Neural progenitor cell (in vitro differentiated cells): ENCODE results near the gene COPS9. TPM values are rescaled to one million over a fixed set of nuclear protein-coding genes. Genes with fewer than 3 reads are reported as not detected.

Experiments
- DNase-seq: peaks from one replicate; pipeline ENCODE4 v3.0.0-alpha.2; 2016; ENCODE audit warnings: low spot score
- H2AFZ ChIP-seq: fragments of 200-600 bp; sonication (generic); replicated peaks from 2 replicates; pipeline ENCODE4 v1.6.1; 2016; ENCODE audit warnings: antibody characterized with exemption
- H3F3A ChIP-seq: fragments of 200-600 bp; sonication (generic); 2 replicates; pipeline ENCODE4 v1.6.1; 2016; ENCODE audit warnings: antibody characterized with exemption, low read depth
- H3K27ac ChIP-seq: fragments of 200-600 bp; sonication (generic); 2 replicates; pipeline ENCODE4 v1.5.1; 2016; ENCODE audit warnings: mild to moderate bottlenecking
- H3K27me3 ChIP-seq: fragments of 200-600 bp; sonication (generic); 2 replicates; pipeline ENCODE4 v1.6.1; 2016; ENCODE audit warnings: mild to moderate bottlenecking, moderate library complexity
- H3K36me3 ChIP-seq: fragments of 200-600 bp; sonication (generic); 2 replicates; pipeline ENCODE4 v1.5.1; 2016
- H3K4me1 ChIP-seq: fragments of 200-600 bp; sonication (generic); 2 replicates; pipeline ENCODE4 v1.6.1; 2016; ENCODE audit warnings: mixed run types
- H3K4me2 ChIP-seq: fragments of 200-600 bp; sonication (generic); 2 replicates; pipeline ENCODE4 v1.6.1; 2016
- H3K4me3 ChIP-seq: fragments of 200-600 bp; sonication (generic); 2 replicates; pipeline ENCODE4 v1.5.1; 2016
- H3K79me2 ChIP-seq: fragments of 200-600 bp; sonication (generic); 2 replicates; pipeline ENCODE4 v1.6.1; 2016; ENCODE audit warnings: low read depth
- H3K9ac ChIP-seq: fragments of 200-600 bp; sonication (generic); 2 replicates; pipeline ENCODE4 v1.6.1; 2016
- H3K9me3 ChIP-seq: fragments of 200-600 bp; sonication (generic); 2 replicates; pipeline ENCODE4 v1.5.1; 2016; ENCODE audit warnings: low read depth
- H4K20me1 ChIP-seq: fragments of 200-600 bp; sonication (generic); 2 replicates; pipeline ENCODE4 v1.6.1; 2016; ENCODE audit warnings: low read depth
- H3K27ac Mint-ChIP-seq: 3 replicates; pipeline ENCODE4 v1.8.0; 2021; ENCODE audit warnings: mixed read lengths
- H3K27me3 Mint-ChIP-seq: 2 replicates; pipeline ENCODE4 v1.8.0; 2022; ENCODE audit warnings: low read depth, mild to moderate bottlenecking, inconsistent platforms, moderate library complexity, mixed read lengths; ENCODE audit not compliant: insufficient read depth
- H3K36me3 Mint-ChIP-seq: 3 replicates; pipeline ENCODE4 v1.8.0; 2021; ENCODE audit warnings: mixed read lengths
- H3K4me1 Mint-ChIP-seq: 3 replicates; pipeline ENCODE4 v1.8.0; 2021; ENCODE audit warnings: mixed read lengths
- H3K4me3 Mint-ChIP-seq: 3 replicates; pipeline ENCODE4 v1.8.0; 2021; ENCODE audit warnings: mild to moderate bottlenecking, moderate library complexity, mixed read lengths
- H3K9me3 Mint-ChIP-seq: 3 replicates; pipeline ENCODE4 v1.8.0; 2020; ENCODE audit warnings: mixed read lengths
- CTCF ChIP-seq: fragments of 200-600 bp; sonication (generic); IDR thresholded peaks from 2 replicates; pipeline ENCODE4 v1.5.1; 2017; ENCODE audit warnings: antibody characterized with exemption, mild to moderate bottlenecking
- EZH2 ChIP-seq: fragments of 200-600 bp; sonication (generic); IDR thresholded peaks from 2 replicates; pipeline ENCODE4 v1.6.1; 2017; ENCODE audit warnings: antibody characterized with exemption, mild to moderate bottlenecking, moderate library complexity
- EZH2phosphoT487 ChIP-seq: fragments of 200-600 bp; sonication (generic); IDR thresholded peaks from 2 replicates; pipeline ENCODE4 v1.6.1; 2017; ENCODE audit warnings: antibody characterized with exemption
- total RNA-seq: library from RNA; depleted of rRNA; stranded (reverse); fragments of >200 nt; gene quantifications from 2 replicates; pipeline ENCODE4 v1.2.3, GENCODE V29; 2015; ENCODE audit warnings: low replicate concordance

Gene COPS9
- total RNA-seq, 1 donor from 2014 or later = 83.9 TPM

GRCh38 chr2:240133401-240133800 is 2.7 kb downstream of the COPS9 start:
- Mint-ChIP-seq H3K27me3 (peaks cover 4% of the 10 kb centered on the region), H3K36me3 (peaks cover 17% of the 10 kb centered on the region), H3K4me3 (peak overlapping the region; percentile 70), H3K4me1 (peaks cover 9% of the 10 kb centered on the region), H3K27ac (no peak overlapping the region), H3K9me3 (no peaks in the 10 kb centered on the region)
- H4K20me1 ChIP-seq = peaks cover 18% of the 10 kb centered on the region
- peaks cover 26% of the 10 kb centered on the region for H3K79me2 ChIP-seq
- H3F3A ChIP-seq = no peaks in the 10 kb centered on the region
- H3K27me3 ChIP-seq = peaks cover 19% of the 10 kb centered on the region
- H2AFZ ChIP-seq = no peak overlapping the region
- DNase-seq = no peak
- no peak overlapping the region for H3K27ac ChIP-seq
- no peak overlapping the region for H3K9ac ChIP-seq
- H3K36me3 ChIP-seq = no peaks in the 10 kb centered on the region
- TF ChIP-seq CTCF = no peak
- no peak for TF ChIP-seq EZH2
- no peak for TF ChIP-seq EZH2phosphoT487
- H3K9me3 ChIP-seq = no peaks in the 10 kb centered on the region
- H3K4me3 ChIP-seq = no peak overlapping the region
- peaks cover 8% of the 10 kb centered on the region for H3K4me1 ChIP-seq
- H3K4me2 ChIP-seq = no peak overlapping the region

- Histone ChIP-seq H3K4me2 (no peak overlapping the region), H2AFZ (no peak overlapping the region), H3K79me2 (peaks cover 26% of the 10 kb centered on the region), H3K4me3 (no peak overlapping the region), H4K20me1 (peaks cover 18% of the 10 kb centered on the region), H3K9me3 (no peaks in the 10 kb centered on the region), H3K4me1 (peaks cover 8% of the 10 kb centered on the region), H3K9ac (no peak overlapping the region), H3K36me3 (no peaks in the 10 kb centered on the region), H3K27me3 (peaks cover 14% of the 10 kb centered on the region), H3F3A (no peaks in the 10 kb centered on the region), H3K27ac (no peak overlapping the region)
- H3K27me3 Mint-ChIP-seq = peaks cover 2% of the 10 kb centered on the region
- no peak overlapping the region for H3K27ac Mint-ChIP-seq
- H3K36me3 Mint-ChIP-seq = peaks cover 17% of the 10 kb centered on the region
- H3K4me1 Mint-ChIP-seq = peaks cover 9% of the 10 kb centered on the region
- DNase-seq = no peak
- no peak overlapping the region for H3K4me3 Mint-ChIP-seq
- no peak for TF ChIP-seq CTCF
- H3K9me3 Mint-ChIP-seq = no peaks in the 10 kb centered on the region
Measured at GRCh38 chr2:240132651-240132980, 3.5 kb downstream of the COPS9 start.

GRCh38 chr2:240131941-240132650 is 4.0 kb downstream of the COPS9 start:
- H4K20me1 ChIP-seq = peaks cover 18% of the 10 kb centered on the region
- peaks cover 4% of the 10 kb centered on the region for H3K27me3 Mint-ChIP-seq
- no peak overlapping the region for H3K4me2 ChIP-seq
- no peak overlapping the region for H3K9ac ChIP-seq
- peaks cover 26% of the 10 kb centered on the region for H3K79me2 ChIP-seq
- H3K4me1 Mint-ChIP-seq = peaks cover 9% of the 10 kb centered on the region
- no peak for TF ChIP-seq EZH2
- no peak for TF ChIP-seq EZH2phosphoT487
- peak; percentile 23 for TF ChIP-seq CTCF
- no peak overlapping the region for H3K4me3 Mint-ChIP-seq
- H3K36me3 Mint-ChIP-seq = peaks cover 17% of the 10 kb centered on the region
- H3K9me3 Mint-ChIP-seq = no peaks in the 10 kb centered on the region
- no peak overlapping the region for H3K27ac ChIP-seq
- H2AFZ ChIP-seq = no peak overlapping the region
- no peaks in the 10 kb centered on the region for H3F3A ChIP-seq
- DNase-seq = peak; percentile 33
- no peaks in the 10 kb centered on the region for H3K36me3 ChIP-seq
- peaks cover 9% of the 10 kb centered on the region for H3K27me3 ChIP-seq
- H3K27ac Mint-ChIP-seq = no peak overlapping the region
- peaks cover 8% of the 10 kb centered on the region for H3K4me1 ChIP-seq
- H3K9me3 ChIP-seq = no peaks in the 10 kb centered on the region
- H3K4me3 ChIP-seq = no peak overlapping the region
